Kidney (tissue), 14 donors: ENCODE measurements around the gene METRN. TPM values are rescaled to one million over a fixed set of nuclear protein-coding genes. Genes with fewer than 3 reads are reported as not detected.
A peak's percentile ranks its signal among the peaks of the same experiment; 100 is the strongest.

Experiments used
- DNase-seq, 5 donors: peaks; one replicate each; pipeline ENCODE4 v3.0.0-alpha.2; 2013 to 2020
- FAIRE-seq: peaks from 2 replicates; lab custom pipeline; 2012; peaks lifted over from hg19 to GRCh38; lab: Jason Lieb, UNC
- H3K27ac ChIP-seq, 2 donors: one replicate each; pipeline ENCODE4 v1.7.0; 2013; ENCODE audit warnings: low read depth in 2 of 2, low read length in 2 of 2, inconsistent platforms in 1 of 2
- H3K27me3 ChIP-seq: one replicate; pipeline ENCODE4 v1.7.1; 2013; ENCODE audit warnings: low read length, inconsistent platforms; ENCODE audit not compliant: control insufficient read depth, insufficient read depth
- H3K36me3 ChIP-seq, 3 donors: one replicate each; pipeline versions ENCODE4 v1.7.0 to v1.7.1; 2013; ENCODE audit warnings: low read length in 3 of 3, control low read depth in 1 of 3, inconsistent platforms in 1 of 3; ENCODE audit not compliant: insufficient read depth in 3 of 3, control insufficient read depth in 2 of 3
- H3K4me1 ChIP-seq, 3 donors: one replicate each; pipeline versions ENCODE4 v1.7.0 to v1.7.1; 2013; ENCODE audit warnings: low read length in 3 of 3, inconsistent platforms in 1 of 3, low read depth in 1 of 3; ENCODE audit not compliant: control insufficient read depth in 2 of 3, insufficient read depth in 2 of 3
- H3K4me3 ChIP-seq, 3 donors: one replicate each; pipeline versions ENCODE4 v1.7.0 to v1.8.1; 2013; ENCODE audit warnings: low read length in 3 of 3, control low read depth in 1 of 3, inconsistent platforms in 1 of 3
- H3K9ac ChIP-seq, 3 donors: one replicate each; pipeline versions ENCODE4 v1.7.0 to v1.7.1; 2013; ENCODE audit warnings: low read length in 3 of 3, control low read depth in 1 of 3, inconsistent platforms in 1 of 3
- H3K9me3 ChIP-seq, 3 donors: one replicate each; pipeline versions ENCODE4 v1.7.0 to v1.7.1; 2013; ENCODE audit warnings: low read length in 3 of 3, control low read depth in 1 of 3, inconsistent platforms in 1 of 3; ENCODE audit not compliant: control insufficient read depth in 2 of 3, insufficient read depth in 1 of 3
- intact Hi-C: fragments of 100-400 bp; cut with DNase I; formaldehyde crosslinking; loops from one replicate; pipeline ENCODE4 v1.11.1; 2022
- polyA plus RNA-seq: library from polyadenylated mRNA; stranded (reverse); fragments of 350-450 nt; fragmentation: Illumina TruSeq; extraction: RNeasy Lipid Tissue Mini Kit (QIAGEN cat#74804); gene quantifications from one replicate; pipeline ENCODE4 v1.2.3, GENCODE V29; 2014; ENCODE audit warnings: low read depth, low replicate concordance; ENCODE audit not compliant: insufficient read depth
- total RNA-seq: library from RNA; stranded (reverse); fragmentation: NEBNext Ultra II Directional; extraction: Animal tissue kit (Norgen Biotek cat#: 25700); gene quantifications from one replicate; pipeline ENCODE4 v1.2.1, GENCODE V29; 2021
- TF ChIP-seq, protein P1 (sequence below): IDR thresholded peaks from 3 replicates; pipeline ENCODE4 v1.5.1; 2012; ENCODE audit warnings: mild to moderate bottlenecking, moderate library complexity, borderline replicate concordance; ENCODE audit not compliant: insufficient read depth; ENCODE audit errors: extremely low read depth
- donor health status: control.
- donor health status: control.
- donor health status: control.
- donor health status: control.
- donor health status: control.
- donor health status: DM: yes; HTN: yes; CAD: no.
- donor health status: Normal renal cell carcinoma (clear cell type).

METRN gene
- total and polyA plus RNA-seq, 2 donors from 2014 or later = 34.9 to 114 TPM

DNA sequence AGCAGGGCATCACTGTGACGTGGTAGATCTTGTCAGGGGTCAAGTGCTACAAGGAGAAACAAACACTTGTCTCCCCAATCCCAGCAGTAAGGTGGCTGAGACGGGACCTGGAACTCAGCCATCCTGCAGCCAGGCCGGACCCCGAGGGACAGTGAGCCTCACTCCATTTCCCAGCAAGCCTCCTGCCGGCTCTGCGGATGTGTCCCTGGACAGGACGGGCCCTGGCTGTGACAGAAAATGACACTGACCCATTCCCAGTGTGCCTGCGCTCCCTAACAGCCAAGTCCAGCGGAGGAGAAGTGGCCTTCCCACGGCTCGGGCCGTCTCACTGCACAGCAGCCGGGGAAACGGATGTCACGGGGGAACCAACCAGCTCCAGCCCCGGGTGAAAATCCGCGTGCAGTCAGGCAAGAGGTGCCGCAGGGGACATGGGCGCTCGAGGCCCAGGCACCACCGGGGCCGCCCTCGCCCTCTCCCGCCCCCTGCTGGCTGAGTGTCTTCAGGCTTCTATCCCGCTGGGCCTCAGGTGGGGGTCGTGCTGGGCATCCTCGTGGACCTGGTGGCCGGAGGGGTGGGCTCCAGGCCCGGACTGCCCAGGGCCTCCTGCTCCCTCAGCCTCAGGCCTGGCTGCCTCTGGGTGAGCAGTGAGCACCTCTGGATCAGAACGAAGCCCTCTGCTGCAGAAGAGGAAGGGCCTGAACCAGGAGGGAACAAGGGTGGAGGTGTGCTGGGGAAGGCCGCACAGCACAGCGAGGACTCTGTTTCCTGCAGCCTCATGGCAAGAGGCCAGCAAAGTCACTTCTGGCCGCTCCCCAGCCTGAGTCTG is 18.7 kb downstream of the METRN start:
- no peaks in the 10 kb centered on the region for H3K27me3 ChIP-seq
- peaks cover 0 to under 1% (median 0%) of the 10 kb centered on the region in 3 donors for H3K4me1 ChIP-seq
- H3K27ac ChIP-seq = no peak overlapping the region
- TF ChIP-seq, protein P1, sequence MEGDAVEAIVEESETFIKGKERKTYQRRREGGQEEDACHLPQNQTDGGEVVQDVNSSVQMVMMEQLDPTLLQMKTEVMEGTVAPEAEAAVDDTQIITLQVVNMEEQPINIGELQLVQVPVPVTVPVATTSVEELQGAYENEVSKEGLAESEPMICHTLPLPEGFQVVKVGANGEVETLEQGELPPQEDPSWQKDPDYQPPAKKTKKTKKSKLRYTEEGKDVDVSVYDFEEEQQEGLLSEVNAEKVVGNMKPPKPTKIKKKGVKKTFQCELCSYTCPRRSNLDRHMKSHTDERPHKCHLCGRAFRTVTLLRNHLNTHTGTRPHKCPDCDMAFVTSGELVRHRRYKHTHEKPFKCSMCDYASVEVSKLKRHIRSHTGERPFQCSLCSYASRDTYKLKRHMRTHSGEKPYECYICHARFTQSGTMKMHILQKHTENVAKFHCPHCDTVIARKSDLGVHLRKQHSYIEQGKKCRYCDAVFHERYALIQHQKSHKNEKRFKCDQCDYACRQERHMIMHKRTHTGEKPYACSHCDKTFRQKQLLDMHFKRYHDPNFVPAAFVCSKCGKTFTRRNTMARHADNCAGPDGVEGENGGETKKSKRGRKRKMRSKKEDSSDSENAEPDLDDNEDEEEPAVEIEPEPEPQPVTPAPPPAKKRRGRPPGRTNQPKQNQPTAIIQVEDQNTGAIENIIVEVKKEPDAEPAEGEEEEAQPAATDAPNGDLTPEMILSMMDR = no peak
- DNase-seq = peak in 2 of 5 donors; percentile 42 to 73
- no peak overlapping the region for H3K9ac ChIP-seq
- H3K9me3 ChIP-seq = no peaks in the 10 kb centered on the region
- no peak for FAIRE-seq
- intact Hi-C loops = no loop called here
- no peak overlapping the region for H3K4me3 ChIP-seq
- peaks cover 0 to 3% (median 0%) of the 10 kb centered on the region in 3 donors for H3K36me3 ChIP-seq

GRCh38 chr16:734208-734980 is 19.5 kb downstream of the METRN start:
- TF ChIP-seq, protein P1 = no peak
- Histone ChIP-seq H3K9me3 (no peaks in the 10 kb centered on the region), H3K4me3 (no peak overlapping the region), H3K36me3 (peaks cover 0 to 3% (median 0%) of the 10 kb centered on the region in 3 donors), H3K9ac (no peak overlapping the region), H3K27me3 (no peaks in the 10 kb centered on the region), H3K4me1 (peaks cover 0 to under 1% (median 0%) of the 10 kb centered on the region in 3 donors), H3K27ac (no peak overlapping the region)
- no peak for DNase-seq
- intact Hi-C loops = no loop called here
- no peak for FAIRE-seq

- Histone ChIP-seq H3K9me3 (no peaks in the 10 kb centered on the region), H3K4me3 (no peak overlapping the region), H3K36me3 (peaks cover 0 to 3% (median 0%) of the 10 kb centered on the region in 3 donors), H3K9ac (no peak overlapping the region), H3K27ac (no peak overlapping the region), H3K27me3 (no peaks in the 10 kb centered on the region), H3K4me1 (peaks cover 0 to 9% (median 0%) of the 10 kb centered on the region in 3 donors)
- TF ChIP-seq, protein P1 = no peak
- FAIRE-seq (no peak), DNase-seq (no peak)
- intact Hi-C loops = no loop called here
These were observed 20.3 kb downstream of the METRN start for GRCh38 chr16:734981-735881.
